Brain microvascular endothelial cell (primary cell): Measurements from ENCODE around the gene AKAP13.
A peak's percentile ranks its signal among the peaks of the same experiment; 100 is the strongest.

Experiments
- DNase-seq: peaks from one replicate; pipeline ENCODE4 v3.0.0-alpha.2; 2020
- H3K27ac ChIP-seq: fragments of 250-450 bp; sonication (Bioruptor Pico); 2 replicates; pipeline ENCODE4 v1.5.1; 2020; ENCODE audit warnings: mild to moderate bottlenecking, moderate library complexity
- H3K27me3 ChIP-seq: fragments of 250-450 bp; sonication (Bioruptor Pico); replicated peaks from 2 replicates; pipeline ENCODE4 v1.5.1; 2020; ENCODE audit warnings: mild to moderate bottlenecking
- H3K36me3 ChIP-seq: fragments of 250-450 bp; sonication (Bioruptor Pico); replicated peaks from 2 replicates; pipeline ENCODE4 v1.5.1; 2020; ENCODE audit warnings: mild to moderate bottlenecking
- H3K4me3 ChIP-seq: 2 replicates; pipeline ENCODE4 v1.5.1; 2011; ENCODE audit warnings: low read depth, mild to moderate bottlenecking, control low read depth, low read length, moderate library complexity
- in situ Hi-C: cut with HindIII; loops from 2 replicates; pipeline ENCODE4 v1.10.0; 2017; ENCODE audit warnings: low sequenced_read_pairs, low pct_ligation_motif_present
- TF ChIP-seq, protein P1 (sequence below): IDR thresholded peaks from 2 replicates; pipeline ENCODE4 v1.5.1; 2011; ENCODE audit warnings: low read depth, mild to moderate bottlenecking, moderate library complexity, low read length, control low read depth, inconsistent platforms; ENCODE audit errors: missing control alignments

AKAP13 gene

DNA sequence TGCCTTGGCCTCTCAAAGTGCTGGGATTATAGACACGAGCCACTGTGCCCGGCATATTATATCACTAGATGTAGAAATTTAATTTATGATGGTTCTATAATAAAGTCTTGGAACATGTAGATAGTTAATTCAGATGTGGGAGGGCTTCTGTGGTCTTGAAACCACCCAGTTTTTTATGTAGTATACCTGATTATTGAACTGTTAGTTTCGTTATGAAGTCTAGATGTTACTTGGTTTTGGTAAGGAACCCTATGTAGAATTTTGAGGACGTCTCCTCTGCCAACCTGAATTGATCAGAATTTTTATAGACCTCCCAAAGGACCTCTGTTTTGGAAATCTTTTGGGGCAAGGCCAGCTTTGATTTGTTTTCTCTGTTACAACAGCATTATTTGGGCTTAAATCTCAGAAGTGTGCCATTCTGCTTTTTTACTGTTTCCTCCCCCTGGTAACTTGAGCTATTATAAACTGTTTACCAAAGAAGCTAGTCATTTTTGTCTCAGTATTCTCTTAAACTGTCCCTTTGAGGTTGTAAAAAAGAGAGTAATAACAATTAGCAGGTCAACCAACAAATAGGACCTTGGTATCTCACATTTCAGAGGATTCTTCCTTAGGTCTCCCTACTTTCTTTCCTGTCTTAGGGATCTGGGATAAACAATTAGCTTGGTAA, 20.8 kb downstream of the AKAP13 start:
- in situ Hi-C loops: no loop called here
- H3K4me3 ChIP-seq: no peak overlapping the region
- no peaks in the 10 kb centered on the region for H3K36me3 ChIP-seq
- TF ChIP-seq, protein P1, sequence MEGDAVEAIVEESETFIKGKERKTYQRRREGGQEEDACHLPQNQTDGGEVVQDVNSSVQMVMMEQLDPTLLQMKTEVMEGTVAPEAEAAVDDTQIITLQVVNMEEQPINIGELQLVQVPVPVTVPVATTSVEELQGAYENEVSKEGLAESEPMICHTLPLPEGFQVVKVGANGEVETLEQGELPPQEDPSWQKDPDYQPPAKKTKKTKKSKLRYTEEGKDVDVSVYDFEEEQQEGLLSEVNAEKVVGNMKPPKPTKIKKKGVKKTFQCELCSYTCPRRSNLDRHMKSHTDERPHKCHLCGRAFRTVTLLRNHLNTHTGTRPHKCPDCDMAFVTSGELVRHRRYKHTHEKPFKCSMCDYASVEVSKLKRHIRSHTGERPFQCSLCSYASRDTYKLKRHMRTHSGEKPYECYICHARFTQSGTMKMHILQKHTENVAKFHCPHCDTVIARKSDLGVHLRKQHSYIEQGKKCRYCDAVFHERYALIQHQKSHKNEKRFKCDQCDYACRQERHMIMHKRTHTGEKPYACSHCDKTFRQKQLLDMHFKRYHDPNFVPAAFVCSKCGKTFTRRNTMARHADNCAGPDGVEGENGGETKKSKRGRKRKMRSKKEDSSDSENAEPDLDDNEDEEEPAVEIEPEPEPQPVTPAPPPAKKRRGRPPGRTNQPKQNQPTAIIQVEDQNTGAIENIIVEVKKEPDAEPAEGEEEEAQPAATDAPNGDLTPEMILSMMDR: no peak
- H3K27me3 ChIP-seq: no peaks in the 10 kb centered on the region
- no peak for DNase-seq
- no peak overlapping the region for H3K27ac ChIP-seq

DNA sequence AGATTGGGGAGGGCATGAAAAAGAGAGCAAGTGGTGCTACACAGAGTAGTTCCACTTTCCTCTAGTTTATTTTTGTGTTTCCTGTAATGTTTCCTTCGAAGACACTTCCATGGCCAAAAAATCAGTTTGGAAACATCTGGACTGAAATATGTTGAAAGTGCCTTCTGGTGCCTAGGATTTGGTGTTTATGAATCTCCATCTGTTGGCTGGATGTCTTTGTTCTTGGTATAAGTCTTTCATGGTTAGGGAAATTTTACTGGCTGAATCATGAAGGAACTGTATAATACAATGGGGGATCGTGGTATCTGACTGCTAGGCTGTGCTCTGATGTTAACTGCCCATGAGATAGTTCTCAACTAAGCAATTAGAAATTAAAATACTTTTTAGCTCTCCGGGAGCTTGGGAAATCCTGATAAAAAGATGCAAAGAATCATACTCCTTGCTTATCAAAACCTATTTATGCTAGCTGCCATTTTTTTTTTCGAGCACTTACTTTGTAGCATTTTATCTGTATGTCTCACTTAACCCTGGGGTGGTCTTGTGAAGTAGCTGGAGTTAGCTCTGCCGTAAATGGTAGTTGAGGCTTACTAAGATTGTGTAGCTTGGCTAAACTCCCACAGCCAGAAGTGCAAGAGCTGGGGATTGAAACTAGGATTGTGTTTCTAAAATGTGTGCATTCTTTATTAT, 21.9 kb downstream of the AKAP13 start:
- in situ Hi-C loops: no loop called here
- H3K27ac ChIP-seq: peak overlapping the region; percentile 66
- TF ChIP-seq, protein P1: no peak
- no peaks in the 10 kb centered on the region for H3K36me3 ChIP-seq
- H3K27me3 ChIP-seq: no peaks in the 10 kb centered on the region
- H3K4me3 ChIP-seq: no peak overlapping the region
- peak; percentile 76 for DNase-seq

DNA sequence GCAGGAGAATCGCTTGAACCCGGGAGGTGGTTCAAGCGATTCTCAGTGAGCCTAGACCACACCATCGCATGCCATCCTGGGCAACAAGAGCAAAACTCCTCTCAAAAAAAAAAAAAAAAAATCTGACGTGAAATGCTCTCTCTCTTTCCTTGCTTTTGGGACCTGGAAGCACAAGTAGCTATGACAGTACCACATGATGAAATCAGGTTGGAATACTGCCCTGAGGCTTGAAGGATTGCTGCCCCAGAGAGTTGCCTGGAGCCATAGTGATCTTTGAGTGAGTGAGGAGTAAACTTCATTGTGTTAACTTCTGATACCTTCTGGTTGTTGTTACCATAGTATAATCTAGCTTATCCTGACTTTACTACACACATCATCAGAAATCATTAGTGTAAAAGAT, 23.3 kb downstream of the AKAP13 start:
- Histone ChIP-seq H3K4me3 (no peak overlapping the region), H3K36me3 (no peaks in the 10 kb centered on the region), H3K27ac (peak overlapping the region; percentile 66), H3K27me3 (no peaks in the 10 kb centered on the region)
- no peak for DNase-seq
- in situ Hi-C loops: no loop called here
- TF ChIP-seq, protein P1: no peak

DNA sequence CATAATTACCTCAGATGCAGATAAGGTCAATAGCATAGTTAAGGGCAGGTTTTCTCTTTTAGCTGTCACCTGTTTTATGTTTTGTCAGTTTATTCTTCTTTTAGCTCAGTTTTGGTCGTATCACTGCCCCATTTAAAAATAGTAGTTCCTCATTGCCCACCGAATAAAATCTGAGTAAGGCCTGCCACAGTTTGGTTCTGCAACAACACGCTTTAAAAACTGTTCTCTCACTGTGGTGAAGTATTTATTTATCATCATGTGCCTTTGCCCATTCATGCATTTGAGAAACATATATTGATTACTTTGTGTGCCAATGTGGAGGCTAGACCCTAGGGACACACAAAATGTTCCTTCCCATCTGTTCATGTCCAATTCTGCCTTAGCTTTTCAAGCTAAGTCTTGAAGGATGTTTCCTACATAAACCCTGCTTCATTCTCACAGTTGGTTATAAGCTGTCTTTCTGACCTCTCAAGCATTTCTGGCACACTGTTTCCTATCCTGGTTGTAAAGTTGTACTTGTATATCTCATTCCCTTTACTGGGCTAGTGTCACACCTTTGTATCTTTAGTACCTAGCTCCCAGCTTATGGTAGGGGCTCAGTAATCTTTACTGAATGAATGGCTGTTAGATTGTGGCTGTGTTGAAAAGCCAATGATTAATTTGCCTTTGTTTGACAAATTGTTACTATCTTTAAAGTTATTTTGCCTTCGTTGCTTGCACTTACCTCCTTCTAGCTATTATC, 23.9 kb downstream of the AKAP13 start:
- H3K27me3 ChIP-seq: no peaks in the 10 kb centered on the region
- H3K36me3 ChIP-seq: no peaks in the 10 kb centered on the region
- DNase-seq: no peak
- TF ChIP-seq, protein P1: no peak
- in situ Hi-C loops: no loop called here
- no peak overlapping the region for H3K4me3 ChIP-seq
- peak overlapping the region; percentile 42 for H3K27ac ChIP-seq

DNA sequence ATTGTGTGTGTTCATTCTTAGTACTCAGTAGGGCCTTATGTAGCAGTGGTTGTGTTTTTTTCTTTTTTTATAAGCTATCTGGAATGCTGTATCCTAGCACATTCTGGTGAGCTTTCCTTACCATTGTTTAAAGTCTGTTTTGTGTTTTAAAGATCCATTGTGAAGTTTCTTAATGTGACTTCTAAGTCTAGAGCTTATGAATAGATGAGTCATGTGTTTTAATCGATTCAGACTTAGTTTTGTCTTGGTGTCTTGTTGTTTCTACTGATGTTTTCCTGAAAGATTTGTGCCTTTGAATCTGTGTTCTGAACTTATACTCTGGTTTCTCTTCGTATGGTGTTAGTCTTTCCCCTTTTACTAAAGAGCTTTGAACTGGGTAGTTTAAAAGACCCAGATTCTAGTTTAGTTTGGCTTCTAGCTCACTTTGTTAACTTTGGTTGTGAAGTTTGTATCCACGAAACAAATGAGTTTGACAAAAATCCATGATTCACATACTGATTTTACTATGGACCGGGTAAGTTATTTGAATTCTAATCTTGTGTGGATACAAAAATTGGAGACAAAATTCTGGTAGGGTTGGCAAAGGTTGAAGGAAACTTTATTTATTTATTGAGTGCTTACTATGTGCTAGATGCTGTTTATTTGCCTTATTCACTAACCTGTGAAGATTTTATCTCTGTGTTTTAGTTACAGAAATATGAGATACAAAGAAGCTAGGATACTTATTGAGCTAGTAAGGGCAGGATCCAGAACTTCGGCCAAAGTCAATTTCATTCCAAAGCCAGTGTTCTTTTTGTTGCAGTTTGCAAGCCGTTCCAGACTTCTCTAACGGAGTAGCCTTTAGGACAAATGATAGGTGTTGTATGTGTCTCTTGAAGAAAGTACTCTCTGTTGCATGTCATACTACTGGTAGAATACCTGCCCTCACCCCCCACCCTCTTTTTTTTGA, 24.8 kb downstream of the AKAP13 start:
- TF ChIP-seq, protein P1: no peak
- in situ Hi-C loops: no loop called here
- H3K27ac ChIP-seq: peak overlapping the region; percentile 42
- H3K27me3 ChIP-seq: no peaks in the 10 kb centered on the region
- H3K4me3 ChIP-seq: no peak overlapping the region
- no peaks in the 10 kb centered on the region for H3K36me3 ChIP-seq
- DNase-seq: no peak
